B cell (primary cell): ENCODE measurements around the gene A2ML1. TPM values are rescaled to one million over a fixed set of nuclear protein-coding genes. Genes with fewer than 3 reads are reported as not detected.
"Not testable (repeated sequence)": the region's sequence is repeated elsewhere in the genome, so short reads cannot be mapped to it uniquely, and the experiment has no call there.

Experiments used
- ATAC-seq: fragments of 200-7000 bp; cut with Tn5 transposase; one replicate; pipeline ENCODE4 v1.10.0; 2021; ENCODE audit warnings: low read depth, mild to moderate bottlenecking, moderate number of reproducible peaks, moderate library complexity
- CTCF ChIA-PET: fragments of 350-600 bp; sonication (Branson Sonifier 250); formaldehyde crosslinking; loops from one replicate; lab custom pipeline; 2021; ENCODE audit warnings: antibody characterized with exemption, inconsistent platforms; lab: Charles Lee
- POLR2A ChIA-PET: fragments of 350-600 bp; sonication (Branson Sonifier 250); formaldehyde crosslinking; loops from one replicate; lab custom pipeline; 2021; ENCODE audit warnings: antibody characterized with exemption; lab: Charles Lee
- DNase-seq: peaks from one replicate; pipeline ENCODE4 v3.0.0; 2013
- H2AFZ ChIP-seq: 2 replicates; pipeline ENCODE4 v1.6.1; 2012; ENCODE audit warnings: mild to moderate bottlenecking, low read depth, low read length; ENCODE audit not compliant: insufficient read depth, poor library complexity, severe bottlenecking
- H3K27ac ChIP-seq, 2 donors: 1 replicate in 1 of 2; 2 replicates in 1 of 2; pipeline ENCODE4 v1.5.1; 2012 to 2013; ENCODE audit warnings: low read length in 2 of 2, mild to moderate bottlenecking in 2 of 2, moderate library complexity in 1 of 2
- H3K27me3 ChIP-seq, 4 experiments: fragments of 200-600 bp in 1 of 4; sonication (generic) in 1 of 4; replicated peaks in 1 of 4; 1 replicate in 2 of 4; 2 replicates in 2 of 4; pipeline versions ENCODE4 v1.6.1 to v1.7.0; 2013 to 2016; ENCODE audit warnings: low read length in 3 of 4, mild to moderate bottlenecking in 2 of 4, mixed read lengths in 1 of 4, moderate library complexity in 1 of 4; ENCODE audit not compliant: insufficient read depth in 4 of 4, control insufficient read depth in 3 of 4; ENCODE audit errors: control extremely low read depth in 1 of 4
- H3K36me3 ChIP-seq, 2 experiments: replicated peaks in 1 of 2; 1 replicate in 1 of 2; 2 replicates in 1 of 2; pipeline versions ENCODE4 v1.6.1 to v1.7.1; 2013; ENCODE audit warnings: low read length in 1 of 2; ENCODE audit not compliant: insufficient read depth in 2 of 2, control insufficient read depth in 1 of 2; ENCODE audit errors: control extremely low read depth in 1 of 2, extremely low read depth in 1 of 2
- H3K4me1 ChIP-seq, 2 donors: fragments of 200-600 bp in 1 of 2; sonication (generic) in 1 of 2; 1 replicate in 1 of 2; 2 replicates in 1 of 2; pipeline versions ENCODE4 v1.5.1 to v1.6.1; 2013 to 2017; ENCODE audit warnings: low read length in 2 of 2; ENCODE audit not compliant: control insufficient read depth in 2 of 2, insufficient read depth in 2 of 2
- H3K4me2 ChIP-seq: replicated peaks from 2 replicates; pipeline ENCODE3; 2012; ENCODE audit warnings: mild to moderate bottlenecking, low read depth, low read length; ENCODE audit not compliant: poor library complexity, severe bottlenecking
- H3K4me3 ChIP-seq, 5 experiments: fragments of 200-600 bp in 1 of 5; sonication (generic) in 1 of 5; 1 replicate in 3 of 5; 2 replicates in 2 of 5; pipeline versions ENCODE4 v1.5.1 to v1.7.0; 2011 to 2016; ENCODE audit warnings: low read length in 4 of 5, mild to moderate bottlenecking in 4 of 5, low read depth in 2 of 5, control low read depth in 1 of 5, moderate library complexity in 1 of 5; ENCODE audit not compliant: insufficient read depth in 1 of 5; ENCODE audit errors: control extremely low read depth in 1 of 5, extremely low read depth in 1 of 5
- H3K79me2 ChIP-seq: fragments of 200-600 bp; sonication (generic); one replicate; pipeline ENCODE4 v1.6.0; 2016; ENCODE audit warnings: low read length; ENCODE audit not compliant: control insufficient read depth, insufficient read depth
- H3K9ac ChIP-seq: fragments of 200-600 bp; sonication (generic); 2 replicates; pipeline ENCODE4 v1.6.1; 2017; ENCODE audit warnings: mild to moderate bottlenecking, low read length, moderate library complexity
- H3K9me3 ChIP-seq, 3 donors: one replicate each; pipeline versions ENCODE4 v1.6.1 to v1.7.1; 2013; ENCODE audit warnings: low read length in 2 of 3; ENCODE audit not compliant: control insufficient read depth in 2 of 3, insufficient read depth in 1 of 3; ENCODE audit errors: control extremely low read depth in 1 of 3
- H4K20me1 ChIP-seq: 2 replicates; pipeline ENCODE4 v1.6.0; 2012; ENCODE audit warnings: mild to moderate bottlenecking, low read length; ENCODE audit not compliant: insufficient read depth, control insufficient read depth, poor library complexity, severe bottlenecking
- H3K27ac Mint-ChIP-seq: one replicate; pipeline ENCODE4 v1.8.0; 2021; ENCODE audit warnings: mixed read lengths
- H3K27me3 Mint-ChIP-seq: one replicate; pipeline ENCODE4 v1.8.0; 2021; ENCODE audit warnings: mixed read lengths
- H3K4me1 Mint-ChIP-seq: one replicate; pipeline ENCODE4 v1.8.0; 2021; ENCODE audit warnings: mixed read lengths
- H3K4me3 Mint-ChIP-seq: one replicate; pipeline ENCODE4 v1.8.0; 2021; ENCODE audit warnings: mixed read lengths
- H3K9me3 Mint-ChIP-seq: one replicate; pipeline ENCODE4 v1.8.0; 2022; ENCODE audit warnings: mixed read lengths; ENCODE audit not compliant: insufficient read depth
- CTCF ChIP-seq: fragments of 200-600 bp; IDR thresholded peaks from one replicate; pipeline ENCODE4 v1.8.0; 2022; ENCODE audit warnings: antibody characterized with exemption, mild to moderate bottlenecking
- EZH2 ChIP-seq: IDR thresholded peaks from 2 replicates; pipeline ENCODE4 v1.6.1; 2012; ENCODE audit warnings: borderline replicate concordance, low read depth, mild to moderate bottlenecking, moderate library complexity, low read length; ENCODE audit not compliant: insufficient read depth, poor library complexity, severe bottlenecking
- whole genome bisulfite sequencing: methylation state at CpG from one replicate; pipeline ENCODE4 v1.1.5; 2013; ENCODE audit warnings: missing lambda C conversion rate; ENCODE audit not compliant: insufficient coverage; 5-methylcytosine and 5-hydroxymethylcytosine counted together
- intact Hi-C: fragments of 100-400 bp; cut with micrococcal nuclease; formaldehyde crosslinking; loops from one replicate; pipeline ENCODE4 v1.10.0; 2022
- polyA plus RNA-seq: library from polyadenylated mRNA; depleted of rRNA; stranded (reverse); fragments of >200 nt; gene quantifications from 2 replicates; pipeline ENCODE4 v1.2.3, GENCODE V29; 2012
- total RNA-seq, 2 donors: library from RNA; stranded (reverse); fragments of 120-200 nt in 1 of 2; gene quantifications; 1 replicate in 1 of 2; 2 replicates in 1 of 2; pipeline versions ENCODE4 v1.2.3 to v1.2.4, GENCODE V29; 2013 to 2022

Gene A2ML1
- total and polyA plus RNA-seq, 2 donors (not counting 1 experiment from before 2014, with no cell fraction given), result not detected

GRCh38 chr12:8899830-8900229 is 77.4 kb downstream of the A2ML1 start:
- no peak overlapping the region for H3K4me3 ChIP-seq
- no peaks in the 10 kb centered on the region for H4K20me1 ChIP-seq
- H3K27me3 ChIP-seq, result no peaks in the 10 kb centered on the region
- TF ChIP-seq CTCF (no peak), EZH2 (no peak)
- H2AFZ ChIP-seq, result peak overlapping the region; percentile 26
- ATAC-seq (no peak), DNase-seq (no peak)
- intact Hi-C loops, result loop anchor here (10.0 kb wide), 1 partner anchor 55 kb away; no protein-coding TSS in a partner anchor
- no peaks in the 10 kb centered on the region for H3K36me3 ChIP-seq
- POLR2A ChIA-PET, result no interaction called here
- no peak overlapping the region for H3K27ac ChIP-seq
- WGBS, result 83% methylated on average over 2 of the region's 6 CpGs
- peaks cover 3% of the 10 kb centered on the region for H3K27me3 Mint-ChIP-seq
- H3K9ac ChIP-seq, result no peak overlapping the region
- H3K4me1 Mint-ChIP-seq, result peaks cover 28% of the 10 kb centered on the region
- H3K4me3 Mint-ChIP-seq, result no peak overlapping the region
- peaks cover 3% of the 10 kb centered on the region for H3K9me3 Mint-ChIP-seq
- peak overlapping the region; percentile 58 for H3K27ac Mint-ChIP-seq
- H3K4me1 ChIP-seq, result peaks cover 24 to 27% of the 10 kb centered on the region in 2 donors
- peaks cover 0 to 24% (median 0%) of the 10 kb centered on the region in 3 donors for H3K9me3 ChIP-seq
- CTCF ChIA-PET, result interaction anchor here (0.7 kb wide), 1 partner anchor 9 kb away, joined by 3 read pairs; no protein-coding TSS in a partner anchor
- no peak overlapping the region for H3K4me2 ChIP-seq
- H3K79me2 ChIP-seq, result no peaks in the 10 kb centered on the region

- H3K4me3 Mint-ChIP-seq, result peak overlapping the region; percentile 49
- Histone ChIP-seq H3K4me1 (peaks cover 29 to 40% of the 10 kb centered on the region in 2 donors), H3K9me3 (peaks cover 0 to 24% (median 0%) of the 10 kb centered on the region in 3 donors), H3K27ac (peak overlapping the region; percentile 45 to 53), H3K4me3 (peak overlapping the region in 1 of 5 experiments; percentile 13), H3K4me2 (peak overlapping the region; percentile 43)
- H3K79me2 ChIP-seq, H3K27me3 Mint-ChIP-seq, H4K20me1 ChIP-seq, H3K36me3 ChIP-seq, intact Hi-C loops, H2AFZ ChIP-seq, H3K9me3 Mint-ChIP-seq, POLR2A ChIA-PET, H3K27me3 ChIP-seq, H3K9ac ChIP-seq: not testable (repeated sequence)
- WGBS, result no CpG with 5 or more reads among the region's 5 CpGs
- peak; percentile 84 for DNase-seq
- H3K4me1 Mint-ChIP-seq, result peaks cover 42% of the 10 kb centered on the region
- CTCF ChIA-PET, result interaction anchor here (3.5 kb wide), 1 partner anchor 12 kb away, joined by 17 read pairs; no protein-coding TSS in a partner anchor
- peak; percentile 64 for ATAC-seq
- peak overlapping the region; percentile 69 for H3K27ac Mint-ChIP-seq
Measured at GRCh38 chr12:8902703-8903102, 80.3 kb downstream of the A2ML1 start.
